Astrocyte (in vitro differentiated cells and primary cell): ENCODE results near the gene PTPA.

Experiments used
- CTCF ChIP-seq: IDR thresholded peaks from 2 replicates; pipeline ENCODE4 v1.5.1; 2011; ENCODE audit warnings: low read depth, mild to moderate bottlenecking, inconsistent platforms, low read length, moderate library complexity; ENCODE audit not compliant: insufficient read depth
- EZH2 ChIP-seq: IDR thresholded peaks from 2 replicates; pipeline ENCODE4 v1.6.1; 2012; ENCODE audit warnings: mild to moderate bottlenecking, low read length, inconsistent platforms; ENCODE audit not compliant: insufficient read depth

GRCh38 chr9:129068110-129068509 is 43.1 kb upstream of the PTPA start:
- no peak for TF ChIP-seq EZH2
- TF ChIP-seq CTCF: no peak
